Iris pigment epithelial cell (primary cell): Measurements from ENCODE around the gene PITPNM3.

ENCODE experiments used
- DNase-seq: peaks from one replicate; pipeline ENCODE4 v3.0.0-alpha.2; 2011; ENCODE audit warnings: low read depth

Gene PITPNM3

GRCh38 chr17:6526362-6527152, 29.8 kb downstream of the PITPNM3 start:
- peak; percentile 20 for DNase-seq

DNA sequence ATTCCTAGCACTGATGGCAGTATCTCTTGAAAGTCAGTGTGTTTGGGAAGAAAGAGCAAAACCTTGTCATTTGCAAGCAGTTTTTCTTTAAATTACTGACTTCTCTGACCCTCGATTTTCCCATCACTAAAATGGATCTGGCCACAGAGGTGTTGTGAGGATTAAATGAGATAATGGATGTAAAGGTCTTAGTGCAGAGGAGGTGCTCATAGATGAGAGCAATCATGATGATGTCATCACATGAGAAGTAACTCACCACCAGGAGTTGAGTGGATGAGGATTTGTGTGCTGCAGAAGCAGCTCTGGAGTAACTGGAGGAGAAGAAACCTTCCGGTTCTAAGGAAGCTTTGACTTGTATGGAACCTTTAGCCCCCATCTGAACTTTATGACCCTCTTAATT, 30.6 kb downstream of the PITPNM3 start:
- no peak for DNase-seq

GRCh38 chr17:6525141-6525540, 31.2 kb downstream of the PITPNM3 start:
- no peak for DNase-seq

- peak; percentile 16 for DNase-seq
These were observed 31.8 kb downstream of the PITPNM3 start for GRCh38 chr17:6524520-6524919.

DNA sequence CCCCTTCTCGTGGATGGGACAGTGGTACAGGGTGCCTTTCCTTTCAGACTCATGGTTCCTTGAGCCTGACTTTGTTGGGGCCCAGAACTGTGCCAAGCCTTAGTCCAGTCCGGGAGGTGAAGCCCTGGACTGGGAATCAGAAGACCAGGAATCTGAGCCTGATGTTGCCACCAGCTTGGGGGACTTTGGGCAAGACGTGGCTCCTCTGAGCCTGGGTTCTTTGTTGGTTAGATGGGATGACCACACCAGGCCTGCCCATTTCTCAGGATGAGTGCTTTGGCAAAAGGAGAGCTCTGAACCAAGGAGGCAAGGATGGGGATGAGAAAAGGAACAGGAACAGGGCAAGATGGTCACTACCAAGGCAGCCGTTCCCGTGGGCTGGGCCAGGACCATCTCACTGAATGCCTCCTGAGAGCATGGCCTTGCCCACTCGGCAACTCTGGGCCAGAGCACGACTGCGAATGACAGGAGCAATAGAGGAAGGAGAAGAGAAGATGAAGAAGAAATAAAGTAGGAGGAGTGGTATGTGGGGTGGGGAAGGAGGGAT, 32.5 kb downstream of the PITPNM3 start:
- DNase-seq, result no peak

GRCh38 chr17:6523330-6523729, 33.0 kb downstream of the PITPNM3 start:
- peak; percentile 50 for DNase-seq

- no peak for DNase-seq
These were observed 34.8 kb downstream of the PITPNM3 start for GRCh38 chr17:6521586-6521985.

GRCh38 chr17:6517062-6517461, 39.3 kb downstream of the PITPNM3 start:
- no peak for DNase-seq

GRCh38 chr17:6514371-6514770, 42.0 kb downstream of the PITPNM3 start:
- peak; percentile 8 for DNase-seq

DNA sequence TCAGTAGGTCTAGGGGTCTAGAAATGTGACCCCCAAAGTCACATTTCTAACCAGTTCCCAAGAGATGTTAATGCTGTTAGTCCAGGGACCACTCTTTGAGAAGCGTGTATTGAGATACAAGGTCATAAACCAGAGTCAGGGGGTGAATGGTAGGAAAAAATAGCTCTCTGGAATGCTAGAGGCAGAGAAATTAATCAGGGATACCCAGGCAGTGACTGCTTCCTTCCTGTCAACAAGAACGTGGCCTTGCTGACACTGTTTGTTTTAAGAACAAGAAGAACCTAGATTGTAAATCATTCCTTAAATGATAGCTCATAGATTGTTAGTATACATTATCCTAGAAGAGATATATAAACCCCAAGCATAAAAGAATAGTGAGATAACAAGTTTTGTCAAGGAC, 43.8 kb downstream of the PITPNM3 start:
- DNase-seq, result peak; percentile 15

DNA sequence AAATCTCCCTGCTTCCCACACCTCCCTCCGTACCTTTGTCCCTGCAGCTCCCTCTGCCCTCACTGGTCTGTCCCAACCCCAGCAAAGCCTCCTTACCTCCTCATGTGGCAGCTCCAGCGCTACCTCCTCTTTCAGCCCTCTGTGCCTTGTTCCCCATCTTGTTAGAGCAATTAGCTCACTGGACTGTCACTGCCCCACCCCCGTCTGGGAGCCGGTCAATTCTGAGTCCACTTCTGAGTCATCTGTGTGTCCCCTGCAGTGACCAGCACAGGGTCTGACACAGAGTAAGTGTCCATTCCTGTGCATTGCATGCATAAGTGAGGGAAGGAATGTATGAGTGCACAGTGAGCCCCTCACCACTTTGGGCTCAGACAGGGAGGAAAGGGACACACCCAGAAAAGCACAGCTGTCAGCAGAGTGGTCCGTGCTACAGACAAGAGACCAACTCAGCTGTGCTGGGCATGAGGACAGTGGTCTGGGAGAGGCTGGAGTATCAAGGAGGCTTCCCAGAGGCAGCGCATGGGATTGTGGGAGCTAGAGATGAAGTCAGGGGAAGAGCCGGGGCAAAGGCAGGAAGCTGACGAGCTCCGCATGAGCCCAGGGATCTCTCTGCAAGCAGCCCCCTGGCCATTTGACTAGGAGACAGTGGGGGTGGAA, 45.9 kb downstream of the PITPNM3 start:
- no peak for DNase-seq

GRCh38 chr17:6509921-6510320, 46.4 kb downstream of the PITPNM3 start:
- DNase-seq, result no peak

DNA sequence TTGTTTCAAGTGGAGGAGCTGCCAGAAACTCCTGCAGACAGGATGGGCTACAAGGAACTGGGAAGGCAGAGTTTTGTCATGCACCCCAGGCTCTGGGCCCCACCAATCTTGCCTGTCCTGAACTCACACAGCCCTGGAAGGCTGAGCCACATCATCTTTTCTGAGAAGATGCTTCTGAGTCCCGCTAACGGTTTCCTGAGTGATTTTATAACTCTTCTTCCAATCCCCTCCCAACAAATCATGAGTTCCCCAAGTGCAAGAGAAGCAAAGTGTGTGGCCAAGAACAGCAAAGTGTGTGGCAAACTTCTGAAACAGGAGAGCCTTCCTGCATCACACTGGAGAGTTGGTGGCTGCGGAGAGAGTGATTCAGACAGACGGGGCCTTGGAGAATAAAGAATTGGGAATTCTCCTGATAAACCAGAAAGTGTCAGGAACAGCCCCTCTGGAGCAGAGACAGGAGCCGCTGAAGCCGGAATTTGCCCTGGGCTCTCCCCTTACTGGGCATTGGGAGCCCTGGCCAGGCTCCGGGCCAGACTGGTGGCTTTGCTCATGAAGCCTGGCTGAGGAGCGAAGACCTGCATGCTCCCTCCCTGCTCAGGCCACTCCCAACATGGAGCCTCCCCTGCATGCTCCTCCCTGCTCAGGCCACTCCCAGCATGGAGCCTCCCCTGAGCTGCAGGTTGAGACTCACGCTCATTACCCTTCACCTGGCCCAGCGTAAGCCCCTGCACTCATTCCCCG, 47.2 kb downstream of the PITPNM3 start:
- DNase-seq, result no peak

DNA sequence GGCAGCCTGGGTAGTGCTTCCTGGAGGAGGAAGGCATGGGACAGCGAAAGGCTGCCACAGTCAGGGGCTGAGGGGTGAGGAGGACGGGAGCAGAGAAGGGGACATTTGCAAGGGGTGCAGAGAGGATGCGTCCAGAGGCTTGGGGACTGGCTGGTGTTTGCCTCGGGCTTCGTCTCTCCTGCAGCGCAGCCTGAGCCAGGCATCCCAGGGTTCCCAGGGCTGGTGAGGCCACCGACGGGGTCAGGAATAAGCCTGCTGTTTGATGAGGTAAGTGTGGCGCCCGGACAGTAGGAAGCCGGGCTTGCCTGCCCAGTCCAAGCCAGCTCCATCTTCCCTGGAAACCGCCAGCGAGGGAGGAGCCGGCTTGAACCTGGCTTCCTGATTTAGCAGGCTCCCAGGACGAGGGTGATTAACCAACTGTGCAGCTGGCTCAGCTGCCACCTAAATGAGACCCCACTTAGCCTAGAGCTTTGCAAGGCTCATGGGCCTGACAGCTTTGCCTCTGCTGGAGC, 47.8 kb downstream of the PITPNM3 start:
- no peak for DNase-seq

GRCh38 chr17:6508016-6508415, 48.3 kb downstream of the PITPNM3 start:
- no peak for DNase-seq

DNA sequence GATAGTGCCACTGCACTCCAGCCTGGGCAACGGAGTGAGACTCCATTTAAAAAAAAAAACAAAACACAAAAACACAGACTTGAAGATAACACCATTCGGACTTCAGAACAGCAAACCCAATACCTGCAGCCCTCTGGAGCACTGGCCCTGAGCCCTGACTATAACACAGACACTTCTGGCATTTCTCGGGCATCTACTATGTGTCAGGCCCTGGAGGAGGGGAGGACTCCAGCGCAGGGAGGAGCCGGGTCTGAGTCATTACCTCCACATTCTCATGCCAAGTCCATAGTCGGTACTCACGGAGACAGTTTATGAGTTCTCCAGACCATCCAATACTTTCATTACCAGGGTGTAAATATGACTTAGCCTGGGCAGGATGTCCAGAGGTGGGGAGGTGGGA, 48.8 kb downstream of the PITPNM3 start:
- DNase-seq, result peak; percentile 90

DNA sequence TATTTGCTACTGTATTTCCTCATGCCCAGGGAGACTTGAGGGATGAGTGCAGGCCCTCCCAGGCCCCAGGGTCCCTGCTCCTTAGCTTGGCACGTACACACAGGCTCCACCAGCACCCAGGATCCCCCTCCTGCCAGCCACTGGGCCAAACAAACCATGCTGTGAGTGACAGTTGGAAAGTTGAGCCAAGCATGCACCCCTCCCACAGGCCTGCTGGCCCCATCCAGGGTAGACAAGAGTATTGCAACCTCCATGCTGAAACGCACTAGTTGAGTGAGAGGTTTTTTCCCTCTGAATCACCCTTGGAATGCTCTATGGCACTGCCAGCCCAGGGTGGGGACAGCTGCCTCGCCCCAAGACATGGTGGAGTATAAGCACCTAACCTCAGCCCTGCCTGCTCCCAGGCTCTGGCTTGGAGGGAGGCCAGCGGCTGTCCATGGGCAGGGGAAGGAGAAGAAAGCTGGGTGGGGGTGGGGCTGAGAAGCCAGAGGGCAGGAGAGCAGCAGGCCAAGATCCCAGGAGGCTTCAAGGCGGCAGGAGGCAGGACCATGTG, 49.6 kb downstream of the PITPNM3 start:
- DNase-seq, result peak; percentile 15

DNA sequence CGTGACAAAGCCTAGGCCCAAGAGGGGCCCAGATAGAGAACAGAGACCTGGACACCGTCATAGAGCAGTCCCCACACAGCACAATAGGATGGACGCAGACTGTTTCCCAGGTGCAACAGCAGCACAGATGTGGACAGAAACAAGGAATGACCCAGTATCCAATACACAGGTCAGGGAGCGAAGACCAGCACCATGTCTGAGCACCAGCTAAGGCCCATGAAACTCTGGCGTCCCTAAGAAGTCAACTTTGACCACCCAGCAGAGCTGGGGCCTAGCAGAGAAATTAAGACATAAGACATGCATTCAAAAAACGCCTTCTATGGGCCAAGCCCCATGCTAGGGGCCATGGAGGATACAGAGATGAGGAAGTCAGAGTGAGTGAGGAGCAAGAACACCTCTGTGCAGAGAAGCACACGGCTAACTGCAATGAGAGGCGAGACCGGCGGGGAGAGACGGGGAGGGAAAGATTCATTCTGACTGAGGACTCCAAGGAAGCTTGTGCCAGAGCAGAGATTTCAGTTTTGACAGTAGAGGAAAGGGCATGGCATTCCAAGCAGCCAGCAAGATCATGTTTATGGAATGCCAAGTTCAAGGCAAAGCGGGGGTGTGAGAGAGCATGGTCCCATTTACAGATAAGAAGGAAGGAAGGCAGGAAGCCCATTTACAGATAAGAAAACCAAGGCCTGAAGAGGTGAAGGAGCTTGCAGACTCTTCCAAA, 50.8 kb downstream of the PITPNM3 start:
- DNase-seq, result peak; percentile 14

GRCh38 chr17:6503641-6504195, 52.6 kb downstream of the PITPNM3 start:
- DNase-seq, result no peak

- no peak for DNase-seq
These were observed 53.4 kb downstream of the PITPNM3 start for GRCh38 chr17:6502871-6503509.

DNA sequence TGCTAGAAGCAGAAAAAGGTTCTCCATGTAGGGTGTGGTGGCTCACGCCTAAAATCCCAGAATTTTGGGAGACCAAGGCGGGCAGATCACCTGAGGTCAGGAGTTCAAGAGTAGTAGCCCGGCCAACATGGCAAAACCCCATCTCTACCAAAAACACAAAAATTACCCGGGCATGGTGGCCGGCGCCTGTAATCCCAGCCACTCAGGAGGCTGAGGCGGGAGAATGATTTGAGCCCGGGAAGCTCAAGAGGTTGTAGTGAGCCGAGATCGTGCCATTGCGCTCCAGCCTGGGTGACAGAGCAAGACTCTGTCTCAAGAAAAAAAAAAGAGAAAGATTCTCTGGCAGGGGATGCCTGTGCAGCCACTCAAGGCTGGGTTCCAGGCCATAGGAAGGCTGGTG, 54.2 kb downstream of the PITPNM3 start:
- no peak for DNase-seq
